ENCODE data around the gene ELAC2.
A peak's percentile ranks its signal among the peaks of the same experiment; 100 is the strongest.

The ELAC2 gene

DNA sequence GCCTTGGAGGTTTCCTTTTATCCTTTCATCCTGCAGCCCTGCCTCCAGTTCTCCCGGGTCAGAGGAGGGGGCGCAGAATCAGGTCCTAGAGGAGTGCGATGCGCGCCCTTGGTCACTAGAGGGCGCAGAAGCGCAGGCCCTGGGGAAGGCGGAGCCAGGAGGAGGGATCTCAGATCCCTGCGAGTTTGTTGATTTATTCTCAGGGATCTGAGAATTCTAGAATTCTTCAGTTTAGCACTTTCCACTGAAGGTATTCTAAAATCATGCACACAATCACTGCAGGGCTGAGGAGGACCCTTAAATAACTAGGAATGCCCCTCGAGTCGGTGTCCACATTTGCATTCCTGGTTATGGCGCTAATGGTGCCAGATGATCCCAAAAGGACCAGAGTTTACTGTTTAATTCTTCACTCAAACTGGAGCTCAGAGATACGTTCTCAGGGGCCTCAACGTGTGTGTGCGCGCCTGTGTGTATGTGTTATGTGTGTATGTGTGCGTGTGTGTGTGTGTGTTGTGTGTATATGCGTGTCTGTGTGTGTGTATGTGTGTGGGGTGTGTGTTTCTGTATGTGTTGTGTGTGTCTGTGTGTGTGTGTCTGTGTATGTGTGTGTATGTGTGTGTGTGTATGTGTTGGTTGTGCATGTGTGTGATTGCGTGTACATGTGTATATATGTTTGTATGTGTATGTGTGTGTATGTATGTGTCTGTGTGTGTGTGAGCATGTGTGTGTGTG lies 6.9 kb upstream of the ELAC2 start:
- no peak for DNase-seq (ENCODE audit: extremely low read depth, low read depth)
- peak; percentile 100 for TF ChIP-seq CTCF (IDR thresholded peaks at IDR 0.05; ENCODE audit: low read depth, low read length, missing control alignments)
- no peak overlapping the region for H3K4me3 ChIP-seq (replicated peaks; ENCODE audit: low read depth, low read length)

DNA sequence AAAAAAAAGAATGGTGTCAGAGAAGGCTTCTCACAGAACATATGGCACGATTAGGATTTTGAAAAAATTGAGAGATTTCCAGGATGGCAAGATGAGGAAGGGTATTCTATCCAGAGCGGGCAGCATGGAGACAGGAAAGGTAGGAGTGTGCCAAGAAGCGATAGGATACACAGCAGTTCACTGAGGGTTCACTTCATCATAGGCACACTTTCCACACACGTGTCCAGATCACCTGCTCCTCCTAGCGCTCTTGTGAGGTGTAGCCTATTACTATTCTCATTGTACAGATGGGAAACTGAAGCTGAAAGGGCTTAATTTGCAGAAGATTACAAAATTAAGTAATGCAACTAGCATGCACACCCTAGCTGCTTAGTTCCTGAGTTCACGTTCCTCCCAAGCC lies 6.2 kb upstream of the ELAC2 start:
- no peak for TF ChIP-seq CTCF (IDR thresholded peaks at IDR 0.05; ENCODE audit: low read depth, low read length, missing control alignments)
- no peak overlapping the region for H3K4me3 ChIP-seq (replicated peaks; ENCODE audit: low read depth, low read length)
- DNase-seq (ENCODE audit: extremely low read depth, low read depth): no peak

GRCh38 chr17:13016881-13017654 lies 759 bp downstream of the ELAC2 start:
- DNase-seq (ENCODE audit: extremely low read depth, low read depth): no peak
- H3K4me3 ChIP-seq (replicated peaks; ENCODE audit: low read depth, low read length): peak overlapping the region; percentile 98
- TF ChIP-seq CTCF (IDR thresholded peaks at IDR 0.05; ENCODE audit: low read depth, low read length, missing control alignments): no peak

DNA sequence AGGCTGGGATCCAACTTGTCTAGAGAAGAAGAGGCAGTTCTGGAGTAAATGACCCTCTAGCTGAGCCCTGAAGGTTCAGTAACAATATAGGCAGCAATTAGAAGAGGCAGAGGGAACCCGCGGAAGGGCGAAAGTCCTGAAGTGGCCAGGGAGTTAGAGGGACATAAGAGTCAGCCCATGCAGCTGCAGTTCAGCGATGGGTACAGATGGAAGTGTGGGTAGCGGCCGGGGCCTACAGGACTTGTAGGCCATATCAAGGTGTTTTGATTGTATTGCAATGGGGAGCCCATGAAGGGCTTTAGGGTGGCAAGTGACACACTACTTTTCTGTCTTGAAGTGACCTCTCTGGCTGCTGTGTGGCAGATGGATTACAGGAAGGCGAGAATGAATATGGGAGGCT lies 3.0 kb downstream of the ELAC2 start:
- DNase-seq (ENCODE audit: extremely low read depth, low read depth): no peak

GRCh38 chr17:13010959-13011358 lies 6.9 kb downstream of the ELAC2 start:
- H3K4me3 ChIP-seq (replicated peaks; ENCODE audit: low read depth, low read length): no peak overlapping the region
- DNase-seq (ENCODE audit: extremely low read depth, low read depth): no peak
- no peak for TF ChIP-seq CTCF (IDR thresholded peaks at IDR 0.05; ENCODE audit: low read depth, low read length, missing control alignments)

More for the DNA sequence above, 3.0 kb downstream of the ELAC2 start:
- no peak for TF ChIP-seq CTCF (IDR thresholded peaks at IDR 0.05; ENCODE audit: low read depth, low read length, missing control alignments)
- H3K4me3 ChIP-seq (replicated peaks; ENCODE audit: low read depth, low read length): no peak overlapping the region

- no peak for DNase-seq (ENCODE audit: extremely low read depth, low read depth)
- no peak overlapping the region for H3K4me3 ChIP-seq (replicated peaks; ENCODE audit: low read depth, low read length)
- TF ChIP-seq CTCF (IDR thresholded peaks at IDR 0.05; ENCODE audit: low read depth, low read length, missing control alignments): no peak
Observed at GRCh38 chr17:13008461-13008860, 9.4 kb downstream of the ELAC2 start.

Data from HFF-Myc (cell line).